ENCODE results near the gene SRCAP. TPM values are rescaled to one million over a fixed set of nuclear protein-coding genes. Genes with fewer than 3 reads are reported as not detected.
"Not testable (repeated sequence)": the region's sequence is repeated elsewhere in the genome, so short reads cannot be mapped to it uniquely, and the experiment has no call there.

The SRCAP gene
- total RNA-seq, 1 donor = 15.1 TPM

GRCh38 chr16:30691907-30692306 is 7.1 kb upstream of the SRCAP start:
- TF ChIP-seq, protein P1, sequence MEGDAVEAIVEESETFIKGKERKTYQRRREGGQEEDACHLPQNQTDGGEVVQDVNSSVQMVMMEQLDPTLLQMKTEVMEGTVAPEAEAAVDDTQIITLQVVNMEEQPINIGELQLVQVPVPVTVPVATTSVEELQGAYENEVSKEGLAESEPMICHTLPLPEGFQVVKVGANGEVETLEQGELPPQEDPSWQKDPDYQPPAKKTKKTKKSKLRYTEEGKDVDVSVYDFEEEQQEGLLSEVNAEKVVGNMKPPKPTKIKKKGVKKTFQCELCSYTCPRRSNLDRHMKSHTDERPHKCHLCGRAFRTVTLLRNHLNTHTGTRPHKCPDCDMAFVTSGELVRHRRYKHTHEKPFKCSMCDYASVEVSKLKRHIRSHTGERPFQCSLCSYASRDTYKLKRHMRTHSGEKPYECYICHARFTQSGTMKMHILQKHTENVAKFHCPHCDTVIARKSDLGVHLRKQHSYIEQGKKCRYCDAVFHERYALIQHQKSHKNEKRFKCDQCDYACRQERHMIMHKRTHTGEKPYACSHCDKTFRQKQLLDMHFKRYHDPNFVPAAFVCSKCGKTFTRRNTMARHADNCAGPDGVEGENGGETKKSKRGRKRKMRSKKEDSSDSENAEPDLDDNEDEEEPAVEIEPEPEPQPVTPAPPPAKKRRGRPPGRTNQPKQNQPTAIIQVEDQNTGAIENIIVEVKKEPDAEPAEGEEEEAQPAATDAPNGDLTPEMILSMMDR (IDR thresholded peaks at IDR 0.05; ENCODE audit: insufficient read depth, low read depth, low read length) = no peak
- no peak overlapping the region for H3K4me3 ChIP-seq (ENCODE audit: low read depth, low read length)
- DNase-seq (ENCODE audit: low read depth) = no peak

- no peak for DNase-seq (ENCODE audit: low read depth)
- TF ChIP-seq, protein P1 (IDR thresholded peaks at IDR 0.05; ENCODE audit: insufficient read depth, low read depth, low read length) = no peak
- no peak overlapping the region for H3K4me3 ChIP-seq (ENCODE audit: low read depth, low read length)
These were observed 6.4 kb upstream of the SRCAP start for GRCh38 chr16:30692396-30693064.

DNA sequence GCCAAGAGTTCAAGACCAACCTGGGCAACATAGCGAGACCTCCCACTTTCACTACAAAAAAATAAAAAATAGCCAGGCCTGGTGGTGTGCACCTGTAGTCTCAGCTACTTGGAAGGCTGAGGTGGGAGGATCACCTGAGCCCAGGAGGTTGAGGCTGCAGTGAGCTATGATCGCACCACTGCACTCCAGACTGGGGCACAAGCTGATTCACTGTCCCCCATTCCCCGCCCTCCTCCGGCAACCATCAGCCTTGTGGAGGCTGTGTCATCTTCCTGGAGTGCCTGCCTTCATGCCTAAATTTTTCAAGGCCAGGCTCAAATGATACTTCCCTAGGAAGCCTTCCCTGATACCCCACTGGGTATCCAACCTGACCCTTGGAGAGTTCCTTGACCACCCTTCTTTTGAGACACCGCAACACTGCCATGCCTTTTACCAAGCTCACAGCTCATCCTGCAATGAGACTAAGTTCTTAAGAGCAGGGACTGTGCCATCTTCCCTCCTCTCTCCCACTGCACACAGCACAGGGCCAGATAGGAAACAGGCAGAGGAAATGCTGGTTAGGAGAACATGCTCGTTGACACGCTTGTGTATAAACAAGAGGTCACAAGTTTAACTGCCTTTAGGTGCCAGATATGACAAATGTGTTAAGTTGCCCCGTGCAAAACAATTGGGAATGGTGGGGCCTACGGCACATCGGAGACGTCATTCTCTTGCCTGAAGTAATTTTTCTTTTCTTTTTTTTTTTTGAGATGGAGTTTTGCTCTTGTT is 3.9 kb upstream of the SRCAP start:
- DNase-seq (ENCODE audit: low read depth) = no peak

GRCh38 chr16:30696646-30697045 is 2.3 kb upstream of the SRCAP start:
- not testable (repeated sequence) for H3K4me3 ChIP-seq (ENCODE audit: low read depth, low read length); DNase-seq (ENCODE audit: low read depth)

More for the DNA sequence above, 3.9 kb upstream of the SRCAP start:
- TF ChIP-seq, protein P1 (IDR thresholded peaks at IDR 0.05; ENCODE audit: insufficient read depth, low read depth, low read length) = no peak
- H3K4me3 ChIP-seq (ENCODE audit: low read depth, low read length) = no peak overlapping the region

- DNase-seq (ENCODE audit: low read depth) = no peak
- H3K4me3 ChIP-seq (ENCODE audit: low read depth, low read length) = peak overlapping the region; percentile 95
- TF ChIP-seq, protein P1 (IDR thresholded peaks at IDR 0.05; ENCODE audit: insufficient read depth, low read depth, low read length) = no peak
These were observed 1.5 kb upstream of the SRCAP start for GRCh38 chr16:30697264-30698138.

DNA sequence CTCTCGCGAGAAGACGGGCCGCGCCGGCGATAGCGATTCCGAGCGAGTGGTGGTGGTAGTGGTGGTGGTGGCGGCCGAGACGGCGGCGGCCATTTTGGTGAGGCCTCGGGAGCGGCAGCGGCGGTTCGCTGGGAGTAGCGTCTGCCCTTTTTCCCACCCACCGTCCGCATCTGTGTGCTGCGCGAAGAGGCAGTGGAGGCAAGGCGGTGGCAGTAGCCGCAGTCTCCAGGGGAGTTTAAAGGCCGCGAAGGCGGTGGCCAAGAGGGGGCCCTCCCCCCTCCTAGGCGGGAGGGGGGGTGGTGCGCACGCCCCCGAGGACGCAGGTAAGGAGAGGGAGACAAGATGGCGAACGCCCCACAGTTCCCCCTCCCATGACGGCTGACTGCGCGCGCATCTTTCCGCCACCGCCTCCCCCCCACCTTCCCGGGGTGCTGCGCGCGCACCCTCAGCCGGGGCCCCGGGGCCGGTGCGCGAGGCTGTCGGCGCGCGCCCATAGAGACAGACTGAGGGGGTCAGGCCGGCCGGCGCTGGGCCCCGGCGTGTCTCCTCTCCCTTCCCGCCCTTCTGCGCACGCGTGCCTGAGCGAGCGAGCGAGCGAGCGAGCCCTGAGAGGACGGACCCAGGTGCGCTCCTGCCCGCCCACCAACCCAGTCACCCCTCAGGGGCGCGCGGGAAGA is 694 bp upstream of the SRCAP start:
- TF ChIP-seq, protein P1 (IDR thresholded peaks at IDR 0.05; ENCODE audit: insufficient read depth, low read depth, low read length) = no peak
- DNase-seq (ENCODE audit: low read depth) = peak; percentile 98
- peak overlapping the region; percentile 95 for H3K4me3 ChIP-seq (ENCODE audit: low read depth, low read length)
